DOHH2 (cell line): ENCODE data around the gene OXLD1.

Experiments used
- CTCF ChIP-seq: fragments of 200-600 bp; sonication (generic); IDR thresholded peaks from one replicate; pipeline ENCODE4 v1.5.1; 2014; ENCODE audit warnings: antibody characterized with exemption, mild to moderate bottlenecking, low read depth, low read length; ENCODE audit not compliant: poor library complexity, severe bottlenecking
- EZH2phosphoT487 ChIP-seq: fragments of 200-600 bp; sonication (generic); IDR thresholded peaks from 2 replicates; pipeline ENCODE4 v1.6.1; 2017; ENCODE audit warnings: borderline replicate concordance, mild to moderate bottlenecking, antibody characterized with exemption, low read length, moderate library complexity, mixed read lengths

GRCh38 chr17:81714412-81715106, 48.2 kb upstream of the OXLD1 start:
- TF ChIP-seq CTCF (no peak), EZH2phosphoT487 (no peak)
